GM13976 (cell line): ENCODE data around the gene F10.

Source experiments
- DNase-seq: peaks from one replicate; pipeline ENCODE4 v3.0.0; 2012; ENCODE audit warnings: low spot score
- in situ Hi-C: fragments of 300-500 bp; cut with MboI; formaldehyde crosslinking; loops from one replicate; pipeline ENCODE4 v1.12.0; 2022; ENCODE audit warnings: low sequenced_read_pairs, mixed read lengths, inconsistent platforms; ENCODE audit not compliant: unreplicated experiment
- TF ChIP-seq, protein P1 (sequence below): IDR thresholded peaks from 2 replicates; pipeline ENCODE4 v1.5.1; 2012; ENCODE audit warnings: borderline replicate concordance, mild to moderate bottlenecking; ENCODE audit not compliant: insufficient read depth; ENCODE audit errors: extremely low read depth, missing control alignments, control extremely low read depth

F10 gene

DNA sequence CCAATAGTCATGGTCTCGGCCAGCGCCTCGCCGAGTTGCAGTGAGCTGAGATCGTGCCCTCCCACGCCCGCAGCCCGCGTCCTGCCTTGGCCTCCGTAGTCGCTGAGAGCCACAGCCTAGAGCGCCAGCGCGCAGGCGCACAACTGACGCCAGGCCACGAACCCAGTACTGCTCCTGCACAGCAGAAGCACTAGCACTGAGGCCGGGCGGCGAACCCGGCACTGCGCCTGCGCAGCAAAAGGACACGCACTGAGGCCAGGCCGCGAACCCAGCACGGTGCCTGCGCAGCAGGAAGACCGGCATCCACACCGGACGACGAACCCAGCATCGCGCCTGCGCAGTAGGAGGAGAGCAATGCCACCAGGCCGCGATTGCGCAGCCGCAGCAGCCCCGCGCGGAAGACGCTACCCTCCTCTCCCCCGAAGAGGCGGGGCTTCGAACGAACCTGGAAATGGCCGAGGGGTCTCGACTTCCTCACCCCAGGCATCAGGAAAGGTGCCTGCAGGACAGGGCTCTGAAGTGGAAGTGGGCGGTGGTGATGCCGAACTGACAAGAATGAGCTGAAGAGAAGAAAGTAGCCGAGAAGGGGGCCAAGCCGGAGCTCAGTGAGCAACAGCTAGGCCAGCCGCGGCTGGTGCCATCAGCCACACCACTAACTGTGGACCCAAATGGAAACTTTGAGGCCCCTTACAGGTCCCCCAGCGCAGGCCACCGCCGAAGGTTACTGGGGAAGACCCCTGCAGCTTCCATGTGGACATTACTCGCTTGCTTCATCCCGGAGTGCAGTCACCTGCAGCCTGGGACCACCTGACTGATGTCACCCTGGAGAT lies 7.5 kb downstream of the F10 start:
- no peak for DNase-seq
- TF ChIP-seq, protein P1, sequence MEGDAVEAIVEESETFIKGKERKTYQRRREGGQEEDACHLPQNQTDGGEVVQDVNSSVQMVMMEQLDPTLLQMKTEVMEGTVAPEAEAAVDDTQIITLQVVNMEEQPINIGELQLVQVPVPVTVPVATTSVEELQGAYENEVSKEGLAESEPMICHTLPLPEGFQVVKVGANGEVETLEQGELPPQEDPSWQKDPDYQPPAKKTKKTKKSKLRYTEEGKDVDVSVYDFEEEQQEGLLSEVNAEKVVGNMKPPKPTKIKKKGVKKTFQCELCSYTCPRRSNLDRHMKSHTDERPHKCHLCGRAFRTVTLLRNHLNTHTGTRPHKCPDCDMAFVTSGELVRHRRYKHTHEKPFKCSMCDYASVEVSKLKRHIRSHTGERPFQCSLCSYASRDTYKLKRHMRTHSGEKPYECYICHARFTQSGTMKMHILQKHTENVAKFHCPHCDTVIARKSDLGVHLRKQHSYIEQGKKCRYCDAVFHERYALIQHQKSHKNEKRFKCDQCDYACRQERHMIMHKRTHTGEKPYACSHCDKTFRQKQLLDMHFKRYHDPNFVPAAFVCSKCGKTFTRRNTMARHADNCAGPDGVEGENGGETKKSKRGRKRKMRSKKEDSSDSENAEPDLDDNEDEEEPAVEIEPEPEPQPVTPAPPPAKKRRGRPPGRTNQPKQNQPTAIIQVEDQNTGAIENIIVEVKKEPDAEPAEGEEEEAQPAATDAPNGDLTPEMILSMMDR = no peak
- in situ Hi-C loops = no loop called here

DNA sequence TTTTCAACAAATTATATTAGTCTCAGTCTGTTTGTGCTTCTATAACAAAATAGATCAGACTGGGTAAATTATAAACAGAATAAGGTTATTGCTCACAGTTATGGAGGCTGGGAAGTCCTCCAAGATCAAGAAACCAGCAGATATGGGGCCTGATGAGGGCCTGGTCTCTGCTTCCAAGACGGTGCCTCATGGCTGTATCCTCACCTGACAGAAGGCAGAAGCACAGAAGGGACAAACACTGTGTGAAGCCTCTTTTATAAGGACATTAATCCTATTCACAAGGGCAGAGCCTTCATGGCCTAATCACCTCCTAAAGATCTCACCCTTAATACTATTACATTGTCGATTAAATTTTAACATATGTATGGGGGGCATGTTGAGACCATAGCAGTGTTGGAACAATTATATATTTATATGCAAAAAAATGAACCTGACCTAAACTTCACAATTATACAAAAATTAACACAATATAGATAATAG lies 12.7 kb downstream of the F10 start:
- in situ Hi-C loops = no loop called here
- TF ChIP-seq, protein P1 = no peak
- DNase-seq = no peak

GRCh38 chr13:113137691-113138298 lies 15.2 kb downstream of the F10 start:
- in situ Hi-C loops = no loop called here
- no peak for DNase-seq
- TF ChIP-seq, protein P1 = no peak

GRCh38 chr13:113138792-113139551 lies 16.4 kb downstream of the F10 start:
- TF ChIP-seq, protein P1 = no peak

DNA sequence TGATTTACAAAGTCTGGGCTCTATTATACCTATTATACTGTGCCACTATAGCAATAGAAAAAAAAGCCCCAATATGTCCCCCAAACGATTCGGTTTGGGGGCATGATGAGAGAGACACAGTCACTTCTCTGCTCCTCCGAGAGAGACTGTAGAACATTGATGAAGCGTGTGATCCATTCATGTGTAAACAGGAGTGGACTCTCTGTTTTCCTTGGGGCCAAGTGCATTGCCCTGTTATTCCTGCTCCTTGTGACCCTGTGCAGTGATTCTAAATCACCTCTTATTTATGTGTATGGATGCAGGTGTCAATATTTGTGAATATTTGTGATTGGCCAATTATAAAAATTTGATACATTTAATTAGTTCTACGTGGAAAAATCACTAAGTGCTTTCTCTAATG lies 17.0 kb downstream of the F10 start:
- no peak for DNase-seq
- TF ChIP-seq, protein P1 = no peak
- in situ Hi-C loops = no loop called here

More at GRCh38 chr13:113138792-113139551, 16.4 kb downstream of the F10 start:
- in situ Hi-C loops = no loop called here
- no peak for DNase-seq
